Thoracic aorta (tissue), 2 donors: ENCODE results near the gene GALT. TPM values are rescaled to one million over a fixed set of nuclear protein-coding genes. Genes with fewer than 3 reads are reported as not detected.
A peak's percentile ranks its signal among the peaks of the same experiment; 100 is the strongest.

Source experiments
- ATAC-seq: fragments of 150-250 bp; one replicate; pipeline ENCODE4 v1.8.0; 2017; ENCODE audit warnings: low read depth; ENCODE audit not compliant: insufficient number of reproducible peaks, low FRiP score
- DNase-seq: peaks from one replicate; pipeline ENCODE4 v3.0.0-alpha.2; 2020; ENCODE audit warnings: low spot score
- H3K27ac ChIP-seq, 2 donors: fragments of 200-600 bp; sonication (generic); 1 replicate in 1 of 2; 2 replicates in 1 of 2; pipeline ENCODE4 v1.5.1; 2016; ENCODE audit warnings: mild to moderate bottlenecking in 2 of 2, moderate library complexity in 2 of 2
- H3K27me3 ChIP-seq: fragments of 200-600 bp; sonication (generic); replicated peaks from 2 replicates; pipeline ENCODE4 v1.6.0; 2016; ENCODE audit warnings: mild to moderate bottlenecking; ENCODE audit not compliant: insufficient read depth
- H3K36me3 ChIP-seq: fragments of 200-600 bp; sonication (generic); one replicate; pipeline ENCODE4 v1.5.1; 2016
- H3K4me1 ChIP-seq, 2 donors: fragments of 200-600 bp; sonication (generic); 1 replicate in 1 of 2; 2 replicates in 1 of 2; pipeline versions ENCODE4 v1.5.1 to v1.6.0; 2016; ENCODE audit warnings: low read depth in 2 of 2, mild to moderate bottlenecking in 1 of 2; ENCODE audit not compliant: control insufficient read depth in 1 of 2
- H3K4me3 ChIP-seq: fragments of 200-600 bp; sonication (generic); 2 replicates; pipeline ENCODE4 v1.5.1; 2016; ENCODE audit warnings: mild to moderate bottlenecking
- H3K9me3 ChIP-seq: fragments of 200-600 bp; sonication (generic); 2 replicates; pipeline ENCODE4 v1.5.1; 2016
- total RNA-seq, 2 donors: library from RNA; depleted of rRNA; stranded (reverse); fragments of >200 nt; gene quantifications; one replicate each; pipeline versions ENCODE4 v1.1.0 to v1.2.3, GENCODE V29; 2016
- TF ChIP-seq, protein P1 (sequence below): fragments of 200-600 bp; sonication (generic); IDR thresholded peaks from one replicate; pipeline ENCODE4 v1.5.1; 2019; ENCODE audit warnings: antibody characterized with exemption

GALT gene
- total RNA-seq, 2 donors from 2014 or later = 67.7 to 78.4 TPM

DNA sequence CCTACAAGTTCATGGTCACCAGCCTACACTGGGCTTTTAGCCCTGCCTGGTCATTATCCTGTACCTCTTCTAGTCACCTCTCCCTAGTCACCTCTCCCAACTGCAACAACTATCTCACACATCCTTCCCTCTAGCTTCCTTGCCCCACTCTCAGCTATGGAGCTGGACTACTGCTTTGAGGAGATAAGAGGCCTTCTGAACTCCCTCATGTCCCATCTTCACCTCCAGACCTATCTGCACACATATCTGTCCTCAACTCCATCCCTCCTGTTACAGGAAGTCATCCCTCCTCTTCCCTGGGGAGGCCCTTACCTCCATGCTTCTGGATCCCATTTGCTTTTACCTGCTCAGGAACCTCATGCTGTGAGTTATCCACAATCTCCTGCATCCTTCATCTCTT lies 40.3 kb upstream of the GALT start:
- Histone ChIP-seq H3K36me3 (no peaks in the 10 kb centered on the region), H3K4me3 (no peak overlapping the region), H3K9me3 (no peaks in the 10 kb centered on the region), H3K27me3 (no peaks in the 10 kb centered on the region), H3K4me1 (peaks cover 0 to 9% of the 10 kb centered on the region in 2 donors), H3K27ac (no peak overlapping the region)
- TF ChIP-seq, protein P1, sequence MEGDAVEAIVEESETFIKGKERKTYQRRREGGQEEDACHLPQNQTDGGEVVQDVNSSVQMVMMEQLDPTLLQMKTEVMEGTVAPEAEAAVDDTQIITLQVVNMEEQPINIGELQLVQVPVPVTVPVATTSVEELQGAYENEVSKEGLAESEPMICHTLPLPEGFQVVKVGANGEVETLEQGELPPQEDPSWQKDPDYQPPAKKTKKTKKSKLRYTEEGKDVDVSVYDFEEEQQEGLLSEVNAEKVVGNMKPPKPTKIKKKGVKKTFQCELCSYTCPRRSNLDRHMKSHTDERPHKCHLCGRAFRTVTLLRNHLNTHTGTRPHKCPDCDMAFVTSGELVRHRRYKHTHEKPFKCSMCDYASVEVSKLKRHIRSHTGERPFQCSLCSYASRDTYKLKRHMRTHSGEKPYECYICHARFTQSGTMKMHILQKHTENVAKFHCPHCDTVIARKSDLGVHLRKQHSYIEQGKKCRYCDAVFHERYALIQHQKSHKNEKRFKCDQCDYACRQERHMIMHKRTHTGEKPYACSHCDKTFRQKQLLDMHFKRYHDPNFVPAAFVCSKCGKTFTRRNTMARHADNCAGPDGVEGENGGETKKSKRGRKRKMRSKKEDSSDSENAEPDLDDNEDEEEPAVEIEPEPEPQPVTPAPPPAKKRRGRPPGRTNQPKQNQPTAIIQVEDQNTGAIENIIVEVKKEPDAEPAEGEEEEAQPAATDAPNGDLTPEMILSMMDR = no peak
- no peak for ATAC-seq
- no peak for DNase-seq

DNA sequence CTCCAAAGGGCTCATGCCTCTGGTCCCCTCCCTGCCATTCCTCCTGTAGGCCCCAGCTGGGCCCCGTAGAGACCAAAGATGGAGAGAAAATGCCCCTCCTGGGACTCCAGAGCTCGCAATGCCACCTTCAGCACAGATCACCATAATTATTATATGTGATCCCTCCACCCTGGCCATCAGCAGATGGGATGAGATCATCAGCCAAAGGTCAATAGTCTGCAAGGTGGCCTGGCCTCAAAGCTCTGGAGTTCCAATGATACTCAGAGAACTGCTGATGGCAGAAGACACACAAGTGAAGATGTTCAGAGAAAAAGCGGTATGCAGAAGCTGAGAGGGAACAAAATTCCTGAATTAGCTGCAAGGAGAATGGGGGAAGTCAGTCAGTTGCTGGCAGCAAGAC lies 39.6 kb upstream of the GALT start:
- peaks cover 0 to 15% of the 10 kb centered on the region in 2 donors for H3K4me1 ChIP-seq
- no peaks in the 10 kb centered on the region for H3K27me3 ChIP-seq
- no peak for DNase-seq
- ATAC-seq = no peak
- no peak overlapping the region for H3K4me3 ChIP-seq
- H3K36me3 ChIP-seq = no peaks in the 10 kb centered on the region
- H3K27ac ChIP-seq = no peak overlapping the region
- H3K9me3 ChIP-seq = no peaks in the 10 kb centered on the region
- TF ChIP-seq, protein P1 = no peak

DNA sequence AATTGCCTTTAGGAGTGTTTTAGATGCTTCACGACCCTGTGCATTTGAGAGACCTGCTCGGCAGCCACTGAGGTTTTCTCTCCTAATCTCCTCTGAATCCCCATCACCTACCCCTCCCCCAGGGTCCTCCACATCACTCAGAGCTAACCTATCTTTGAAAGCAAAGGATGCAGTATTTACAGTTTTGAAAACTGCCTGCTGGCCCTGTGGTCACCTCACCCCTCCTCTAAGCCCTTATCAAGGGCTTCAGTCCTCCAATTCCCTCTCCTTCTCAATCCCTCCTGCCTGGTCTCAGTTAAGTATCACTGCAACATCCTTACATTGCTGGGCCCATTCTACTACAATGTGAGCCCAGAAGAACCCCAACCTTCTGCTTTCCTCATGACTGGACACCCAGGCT lies 39.1 kb upstream of the GALT start:
- Histone ChIP-seq H3K36me3 (no peaks in the 10 kb centered on the region), H3K27me3 (no peaks in the 10 kb centered on the region), H3K4me3 (no peak overlapping the region), H3K9me3 (no peaks in the 10 kb centered on the region), H3K27ac (no peak overlapping the region), H3K4me1 (peaks cover 0 to 19% of the 10 kb centered on the region in 2 donors)
- TF ChIP-seq, protein P1 = no peak
- ATAC-seq (no peak), DNase-seq (no peak)

DNA sequence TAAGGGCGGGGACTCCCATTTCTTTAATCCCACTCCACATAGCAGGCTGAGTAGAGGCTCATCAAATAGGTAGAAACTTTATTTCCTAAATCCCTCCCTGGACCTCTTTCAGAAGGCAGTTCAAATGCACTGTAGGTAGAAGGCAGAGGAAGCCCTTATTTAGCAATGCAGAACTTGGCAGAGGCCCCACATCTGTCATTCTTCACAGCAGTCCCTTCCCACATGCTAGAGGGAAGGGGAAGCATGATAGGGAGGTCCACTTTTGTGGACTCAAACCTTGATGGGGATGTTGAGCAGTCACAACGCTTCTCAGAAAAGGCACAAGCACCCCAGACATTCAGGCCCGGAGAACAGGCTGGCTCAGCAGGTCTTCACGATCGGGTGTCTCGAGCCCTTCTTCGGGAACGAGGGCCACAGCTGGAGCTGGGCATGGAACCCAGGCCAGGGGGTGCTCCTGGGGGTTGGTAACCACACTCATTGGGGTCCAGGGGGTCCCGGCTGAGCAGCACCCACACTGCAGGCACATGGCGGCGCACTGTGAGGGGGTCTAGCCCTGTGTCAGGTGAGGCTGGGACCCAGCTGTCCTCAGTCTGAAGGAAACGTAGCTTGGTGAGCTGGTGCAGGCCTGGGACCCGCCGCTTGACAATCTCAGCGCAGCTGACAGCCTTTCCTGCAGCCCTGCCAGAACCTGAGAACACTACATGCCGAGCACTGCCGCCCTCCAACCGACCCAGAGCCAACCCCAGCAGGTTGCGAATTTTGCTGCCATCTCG lies 35.9 kb upstream of the GALT start:
- Histone ChIP-seq H3K27me3 (no peaks in the 10 kb centered on the region), H3K36me3 (peaks cover 18% of the 10 kb centered on the region), H3K27ac (no peak overlapping the region), H3K4me1 (peaks cover 4 to 23% of the 10 kb centered on the region in 2 donors), H3K4me3 (peak overlapping the region; percentile 85), H3K9me3 (no peaks in the 10 kb centered on the region)
- no peak for DNase-seq
- no peak for ATAC-seq
- TF ChIP-seq, protein P1 = no peak

GRCh38 chr9:34611251-34611810 lies 35.1 kb upstream of the GALT start:
- H3K4me3 ChIP-seq = peak overlapping the region; percentile 85
- H3K9me3 ChIP-seq = no peaks in the 10 kb centered on the region
- peaks cover 24% of the 10 kb centered on the region for H3K36me3 ChIP-seq
- TF ChIP-seq, protein P1 = no peak
- H3K27ac ChIP-seq = peak overlapping the region; percentile 56 to 70
- no peaks in the 10 kb centered on the region for H3K27me3 ChIP-seq
- ATAC-seq (no peak), DNase-seq (no peak)
- H3K4me1 ChIP-seq = peaks cover 4 to 23% of the 10 kb centered on the region in 2 donors
